Measurements from ENCODE around the gene KLLN. TPM values are rescaled to one million over a fixed set of nuclear protein-coding genes. Genes with fewer than 3 reads are reported as not detected.
"Not testable (repeated sequence)": the region's sequence is repeated elsewhere in the genome, so short reads cannot be mapped to it uniquely, and the experiment has no call there.

KLLN gene
- under 1 TPM; 0.68 to 0.73 (median 0.70) TPM for total RNA-seq
- total RNA-seq (2013) = 0.86 TPM

GRCh38 chr10:87863053-87863943 lies at the start of gene KLLN, which contains the start of gene PTEN:
TSS of gene KLLN (minus strand) at chr10:87863533. CDS start at chr10:87862487, 1,046 bp downstream.
TSS of gene PTEN (plus strand) at chr10:87863625. CDS start at chr10:87864470, 845 bp downstream.
- intact Hi-C loops (cut with micrococcal nuclease) = loop anchor here (1.0 to 5.0 kb wide), 5 partner anchors 45 to 766 kb away; partner anchors contain the start of genes ATAD1 and SHLD2
- Histone ChIP-seq H3K36me3 (ENCODE audit: control insufficient read depth, insufficient read depth, low read length) (no peaks in the 10 kb centered on the region), H3K27me3 (ENCODE audit: control insufficient read depth, insufficient read depth, low read length) (no peaks in the 10 kb centered on the region), H3K4me1 (ENCODE audit: control insufficient read depth, insufficient read depth, low read length) (peaks cover 11% of the 10 kb centered on the region), H3K4me3 (ENCODE audit: low read length) (peak within 1 kb of the TSS; percentile 96), H3K9me3 (ENCODE audit: control insufficient read depth, insufficient read depth, low read length) (no peaks in the 10 kb centered on the region), H3K27ac (ENCODE audit: low read length) (peak within 1 kb of the TSS; percentile 74)
- H3K9me3 Mint-ChIP-seq = no peaks in the 10 kb centered on the region
- under 1% methylated on average over 89 of the region's 89 CpGs for WGBS (ENCODE audit: insufficient coverage)
- no peak for TF ChIP-seq CTCF (IDR thresholded peaks at IDR 0.05)
- peaks cover 64 to 68% of the 10 kb centered on the region in 2 donors for H3K4me1 Mint-ChIP-seq
- no peaks in the 10 kb centered on the region for H3K27me3 Mint-ChIP-seq (ENCODE audit: low read depth in 2 of 2)
- DNase-seq (peak; percentile 77 to 92), ATAC-seq (peak; percentile 37 to 61 (median 49))
- peak within 1 kb of the TSS; percentile 95 to 97 for H3K27ac Mint-ChIP-seq
- H3K36me3 Mint-ChIP-seq = no peaks in the 10 kb centered on the region
- H3K4me3 Mint-ChIP-seq = peak within 1 kb of the TSS; percentile 100

GRCh38 chr10:87903396-87903795 lies 40.1 kb upstream of the KLLN start:
- H3K27ac ChIP-seq (ENCODE audit: low read length); ATAC-seq; DNase-seq; H3K9me3 Mint-ChIP-seq; H3K36me3 ChIP-seq (ENCODE audit: control insufficient read depth, insufficient read depth, low read length); H3K27ac Mint-ChIP-seq; H3K27me3 Mint-ChIP-seq (ENCODE audit: low read depth in 2 of 2); H3K4me3 ChIP-seq (ENCODE audit: low read length); H3K27me3 ChIP-seq (ENCODE audit: control insufficient read depth, insufficient read depth, low read length); H3K36me3 Mint-ChIP-seq; intact Hi-C loops (cut with micrococcal nuclease); H3K4me1 ChIP-seq (ENCODE audit: control insufficient read depth, insufficient read depth, low read length); H3K4me3 Mint-ChIP-seq: not testable (repeated sequence)
- H3K4me1 Mint-ChIP-seq = peaks cover 76 to 81% of the 10 kb centered on the region in 2 donors
- peaks cover 11% of the 10 kb centered on the region for H3K9me3 ChIP-seq (ENCODE audit: control insufficient read depth, insufficient read depth, low read length)
- WGBS (ENCODE audit: insufficient coverage) = 98% methylated on average over 8 of the region's 8 CpGs

GRCh38 chr10:87897957-87898356 lies 34.6 kb upstream of the KLLN start:
- H3K36me3 Mint-ChIP-seq; H3K9me3 ChIP-seq (ENCODE audit: control insufficient read depth, insufficient read depth, low read length); DNase-seq; H3K9me3 Mint-ChIP-seq; H3K27me3 ChIP-seq (ENCODE audit: control insufficient read depth, insufficient read depth, low read length); H3K4me1 ChIP-seq (ENCODE audit: control insufficient read depth, insufficient read depth, low read length); H3K27ac Mint-ChIP-seq; ATAC-seq; H3K27ac ChIP-seq (ENCODE audit: low read length); H3K4me3 ChIP-seq (ENCODE audit: low read length); intact Hi-C loops (cut with micrococcal nuclease); H3K27me3 Mint-ChIP-seq (ENCODE audit: low read depth in 2 of 2); H3K4me3 Mint-ChIP-seq; H3K36me3 ChIP-seq (ENCODE audit: control insufficient read depth, insufficient read depth, low read length): not testable (repeated sequence)
- peaks cover 72 to 75% of the 10 kb centered on the region in 2 donors for H3K4me1 Mint-ChIP-seq
- 100% methylated on average over 8 of the region's 8 CpGs for WGBS (ENCODE audit: insufficient coverage)

GRCh38 chr10:87896216-87896615 lies 32.9 kb upstream of the KLLN start:
- TF ChIP-seq CTCF (IDR thresholded peaks at IDR 0.05) = no peak
- no peaks in the 10 kb centered on the region for H3K4me1 ChIP-seq (ENCODE audit: control insufficient read depth, insufficient read depth, low read length)
- Mint-ChIP-seq H3K4me3 (no peak overlapping the region), H3K27ac (peak overlapping the region; percentile 36 to 47), H3K27me3 (ENCODE audit: low read depth in 2 of 2) (no peaks in the 10 kb centered on the region), H3K4me1 (peaks cover 67 to 70% of the 10 kb centered on the region in 2 donors), H3K9me3 (no peaks in the 10 kb centered on the region), H3K36me3 (no peaks in the 10 kb centered on the region)
- no peak overlapping the region for H3K27ac ChIP-seq (ENCODE audit: low read length)
- peaks cover 7% of the 10 kb centered on the region for H3K36me3 ChIP-seq (ENCODE audit: control insufficient read depth, insufficient read depth, low read length)
- intact Hi-C loops (cut with micrococcal nuclease) = no loop called here
- H3K9me3 ChIP-seq (ENCODE audit: control insufficient read depth, insufficient read depth, low read length) = no peaks in the 10 kb centered on the region
- ATAC-seq (no peak), DNase-seq (no peak)
- H3K4me3 ChIP-seq (ENCODE audit: low read length) = no peak overlapping the region
- no peaks in the 10 kb centered on the region for H3K27me3 ChIP-seq (ENCODE audit: control insufficient read depth, insufficient read depth, low read length)
- 100% methylated on average over 1 of the region's 2 CpGs for WGBS (ENCODE audit: insufficient coverage)

All from natural killer cell (primary cell).